Endodermal cell (in vitro differentiated cells): Measurements from ENCODE around the gene FBXL17. TPM values are rescaled to one million over a fixed set of nuclear protein-coding genes. Genes with fewer than 3 reads are reported as not detected.

Experiments
- DNase-seq: peaks from one replicate; pipeline ENCODE4 v3.0.0-alpha.2; 2017
- H3K27ac ChIP-seq: 2 replicates; pipeline ENCODE4 v1.5.1; 2013; ENCODE audit warnings: mild to moderate bottlenecking, low read depth, low read length, moderate library complexity
- H3K27me3 ChIP-seq: 2 replicates; pipeline ENCODE4 v1.6.1; 2013; ENCODE audit warnings: mild to moderate bottlenecking, low read length, moderate library complexity; ENCODE audit not compliant: insufficient read depth, control insufficient read depth, poor library complexity, severe bottlenecking
- H3K36me3 ChIP-seq: 2 replicates; pipeline ENCODE4 v1.7.0; 2013; ENCODE audit warnings: mild to moderate bottlenecking, low read length, moderate library complexity; ENCODE audit not compliant: control insufficient read depth, insufficient read depth
- H3K4me1 ChIP-seq: one replicate; pipeline ENCODE4 v1.7.0; 2013; ENCODE audit warnings: low read length; ENCODE audit not compliant: control insufficient read depth, insufficient read depth
- H3K4me3 ChIP-seq: 2 replicates; pipeline ENCODE4 v1.5.1; 2013; ENCODE audit warnings: mild to moderate bottlenecking, low read length, moderate library complexity
- H3K9ac ChIP-seq: 2 replicates; pipeline ENCODE4 v1.6.1; 2013; ENCODE audit warnings: mild to moderate bottlenecking, low read length, moderate library complexity; ENCODE audit not compliant: poor library complexity, severe bottlenecking; ENCODE audit errors: extremely low read depth
- H3K9me3 ChIP-seq: 2 replicates; pipeline ENCODE4 v1.6.1; 2013; ENCODE audit warnings: mild to moderate bottlenecking, low read length, moderate library complexity; ENCODE audit not compliant: control insufficient read depth
- H3K27ac Mint-ChIP-seq: 2 replicates; pipeline ENCODE4 v1.8.0; 2020; ENCODE audit warnings: mixed read lengths
- H3K27me3 Mint-ChIP-seq: 2 replicates; pipeline ENCODE4 v1.8.0; 2021; ENCODE audit warnings: mild to moderate bottlenecking, mixed read lengths; ENCODE audit not compliant: insufficient read depth
- H3K36me3 Mint-ChIP-seq: 2 replicates; pipeline ENCODE4 v1.8.0; 2020; ENCODE audit warnings: low read depth, mixed read lengths
- H3K4me1 Mint-ChIP-seq: 2 replicates; pipeline ENCODE4 v1.8.0; 2020; ENCODE audit warnings: mixed read lengths
- H3K4me3 Mint-ChIP-seq: 2 replicates; pipeline ENCODE4 v1.8.0; 2020; ENCODE audit warnings: mild to moderate bottlenecking, moderate library complexity, mixed read lengths
- H3K9me3 Mint-ChIP-seq: 2 replicates; pipeline ENCODE4 v1.8.0; 2020; ENCODE audit warnings: mild to moderate bottlenecking, mixed read lengths
- CTCF ChIP-seq: fragments of 200-600 bp; sonication (generic); conservative IDR thresholded peaks from 2 replicates; pipeline ENCODE4 v1.5.0; 2021; ENCODE audit warnings: antibody characterized with exemption, mild to moderate bottlenecking
- WGBS, 2 experiments: methylation state at CpG; one replicate each; pipeline versions ENCODE4 v1.1.5 to v1.1.7; 2013; ENCODE audit warnings: missing lambda C conversion rate in 2 of 2, mixed read lengths in 1 of 2; ENCODE audit not compliant: insufficient coverage in 1 of 2, insufficient read length in 1 of 2; 5-methylcytosine and 5-hydroxymethylcytosine counted together
- total RNA-seq, 2 donors: library from RNA; stranded (reverse); fragmentation: NEBNext Ultra II Directional in 1 of 2; extraction: Animal tissue kit (Norgen Biotek cat#: 25700) in 1 of 2; gene quantifications; 2 replicates in 1 of 2; 3 replicates in 1 of 2; pipeline ENCODE4 v1.2.1, GENCODE V29; 2021

Gene FBXL17
- total RNA-seq, 2 donors from 2014 or later = 7.4 to 8.6 TPM

DNA sequence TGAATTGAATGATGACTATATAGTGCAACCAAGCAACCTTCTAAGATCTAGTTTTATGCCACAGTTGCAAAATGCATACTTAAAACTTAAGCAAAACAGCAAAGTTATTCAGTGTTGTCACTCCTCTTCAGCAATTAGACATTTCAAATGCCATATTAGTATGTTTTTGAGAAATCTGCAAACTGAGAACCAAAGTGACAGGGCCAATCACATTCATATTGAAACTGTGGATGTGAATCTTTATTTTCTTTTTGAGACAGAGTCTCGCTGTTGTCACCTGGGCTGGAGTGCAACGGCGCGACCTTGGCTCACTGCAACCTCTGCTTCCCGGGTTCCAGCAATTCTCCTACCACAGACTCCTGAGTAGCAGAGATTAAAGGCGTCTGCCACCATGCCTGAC is 461.9 kb downstream of the FBXL17 start:
- H3K4me3 Mint-ChIP-seq = no peak overlapping the region
- no peaks in the 10 kb centered on the region for H3K27me3 ChIP-seq
- 83 to 91% methylated on average over 6 of the region's 6 CpGs for WGBS, 2 experiments
- no peaks in the 10 kb centered on the region for H3K36me3 ChIP-seq
- no peaks in the 10 kb centered on the region for H3K9me3 ChIP-seq
- H3K9me3 Mint-ChIP-seq = no peaks in the 10 kb centered on the region
- DNase-seq = no peak
- no peaks in the 10 kb centered on the region for H3K27me3 Mint-ChIP-seq
- H3K9ac ChIP-seq = no peak overlapping the region
- no peak overlapping the region for H3K27ac Mint-ChIP-seq
- no peak for TF ChIP-seq CTCF
- no peaks in the 10 kb centered on the region for H3K36me3 Mint-ChIP-seq
- no peaks in the 10 kb centered on the region for H3K4me1 ChIP-seq
- H3K4me3 ChIP-seq = no peak overlapping the region
- peaks cover 4% of the 10 kb centered on the region for H3K4me1 Mint-ChIP-seq
- H3K27ac ChIP-seq = no peak overlapping the region

GRCh38 chr5:107919361-107919760 is 462.5 kb downstream of the FBXL17 start:
- DNase-seq = no peak
- Mint-ChIP-seq H3K36me3 (no peaks in the 10 kb centered on the region), H3K4me1 (peaks cover 4% of the 10 kb centered on the region), H3K27me3 (no peaks in the 10 kb centered on the region), H3K27ac (peak overlapping the region; percentile 1), H3K4me3 (no peak overlapping the region), H3K9me3 (no peaks in the 10 kb centered on the region)
- H3K27ac ChIP-seq = no peak overlapping the region
- H3K9me3 ChIP-seq = no peaks in the 10 kb centered on the region
- TF ChIP-seq CTCF = no peak
- H3K27me3 ChIP-seq = no peaks in the 10 kb centered on the region
- H3K4me3 ChIP-seq = no peak overlapping the region
- H3K9ac ChIP-seq = no peak overlapping the region
- H3K36me3 ChIP-seq = no peaks in the 10 kb centered on the region
- no peaks in the 10 kb centered on the region for H3K4me1 ChIP-seq
- 93 to 94% methylated on average over 4 of the region's 4 CpGs for WGBS, 2 experiments

GRCh38 chr5:107917983-107918382 is 463.9 kb downstream of the FBXL17 start:
- Mint-ChIP-seq H3K36me3 (no peaks in the 10 kb centered on the region), H3K4me1 (peaks cover 4% of the 10 kb centered on the region), H3K27me3 (no peaks in the 10 kb centered on the region), H3K27ac (no peak overlapping the region), H3K4me3 (no peak overlapping the region), H3K9me3 (no peaks in the 10 kb centered on the region)
- Histone ChIP-seq H3K4me3 (no peak overlapping the region), H3K27ac (no peak overlapping the region), H3K36me3 (no peaks in the 10 kb centered on the region), H3K4me1 (no peaks in the 10 kb centered on the region), H3K27me3 (no peaks in the 10 kb centered on the region), H3K9me3 (no peaks in the 10 kb centered on the region), H3K9ac (no peak overlapping the region)
- 89 to 100% methylated on average over 1 to 3 of the region's 3 CpGs for WGBS, 2 experiments
- TF ChIP-seq CTCF = no peak
- no peak for DNase-seq
